Naive thymus-derived CD4-positive, alpha-beta T cell (primary cell): ENCODE measurements around the gene TOM1L2. TPM values are rescaled to one million over a fixed set of nuclear protein-coding genes. Genes with fewer than 3 reads are reported as not detected.
A peak's percentile ranks its signal among the peaks of the same experiment; 100 is the strongest.

Experiments used
- ATAC-seq: fragments of 150-1000 bp; cut with Tn5 transposase; 2 replicates; pipeline ENCODE4 v1.10.0; 2021; ENCODE audit warnings: mild to moderate bottlenecking, moderate library complexity
- CTCF ChIA-PET: fragments of 350-600 bp; sonication (Branson Sonifier 250); formaldehyde crosslinking; loops from one replicate; lab custom pipeline; 2021; ENCODE audit warnings: antibody characterized with exemption; lab: Charles Lee
- POLR2A ChIA-PET: fragments of 350-600 bp; sonication (Branson Sonifier 250); formaldehyde crosslinking; loops from one replicate; lab custom pipeline; 2021; ENCODE audit warnings: antibody characterized with exemption, inconsistent platforms; lab: Charles Lee
- DNase-seq, 9 donors: peaks; one replicate each; pipeline versions ENCODE4 v3.0.0 to v3.0.0-alpha.2; 2020 to 2022; ENCODE audit warnings: mixed read lengths in 1 of 9
- H3K27ac ChIP-seq: one replicate; pipeline ENCODE4 v1.7.0; 2013; ENCODE audit warnings: mild to moderate bottlenecking, low read depth, low read length, moderate library complexity
- H3K27me3 ChIP-seq, 2 donors: one replicate each; pipeline ENCODE4 v1.7.0; 2013; ENCODE audit warnings: low read length in 2 of 2, mild to moderate bottlenecking in 2 of 2, moderate library complexity in 2 of 2; ENCODE audit not compliant: control insufficient read depth in 2 of 2, insufficient read depth in 2 of 2
- H3K36me3 ChIP-seq, 3 experiments: 1 replicate in 2 of 3; 2 replicates in 1 of 3; pipeline ENCODE4 v1.7.0; 2013; ENCODE audit warnings: low read length in 3 of 3, mild to moderate bottlenecking in 3 of 3, moderate library complexity in 1 of 3; ENCODE audit not compliant: insufficient read depth in 3 of 3, control insufficient read depth in 2 of 3
- H3K4me1 ChIP-seq, 2 donors: one replicate each; pipeline ENCODE4 v1.7.0; 2013; ENCODE audit warnings: low read length in 2 of 2, mild to moderate bottlenecking in 2 of 2, moderate library complexity in 1 of 2; ENCODE audit not compliant: control insufficient read depth in 2 of 2, insufficient read depth in 2 of 2
- H3K4me3 ChIP-seq: 2 replicates; pipeline ENCODE4 v1.7.0; 2013; ENCODE audit warnings: mild to moderate bottlenecking, low read length
- H3K9me3 ChIP-seq, 3 experiments: 1 replicate in 2 of 3; 2 replicates in 1 of 3; pipeline ENCODE4 v1.7.0; 2013; ENCODE audit warnings: low read length in 3 of 3; ENCODE audit not compliant: control insufficient read depth in 2 of 3
- H3K27ac Mint-ChIP-seq, 9 donors: one replicate each; pipeline ENCODE4 v1.8.0; 2020 to 2022; ENCODE audit warnings: mixed read lengths in 9 of 9, mild to moderate bottlenecking in 8 of 9, moderate library complexity in 5 of 9, inconsistent platforms in 2 of 9
- H3K27me3 Mint-ChIP-seq, 5 donors: one replicate each; pipeline ENCODE4 v1.8.0; 2021 to 2022; ENCODE audit warnings: mixed read lengths in 5 of 5, mild to moderate bottlenecking in 1 of 5
- H3K36me3 Mint-ChIP-seq, 5 donors: one replicate each; pipeline ENCODE4 v1.8.0; 2020 to 2022; ENCODE audit warnings: mixed read lengths in 5 of 5, mild to moderate bottlenecking in 3 of 5, inconsistent platforms in 1 of 5
- H3K4me1 Mint-ChIP-seq, 7 donors: one replicate each; pipeline ENCODE4 v1.8.0; 2020 to 2022; ENCODE audit warnings: mixed read lengths in 7 of 7, mild to moderate bottlenecking in 3 of 7, inconsistent platforms in 1 of 7
- H3K4me3 Mint-ChIP-seq, 10 donors: one replicate each; pipeline ENCODE4 v1.8.0; 2020 to 2022; ENCODE audit warnings: mild to moderate bottlenecking in 10 of 10, mixed read lengths in 10 of 10, moderate library complexity in 6 of 10, inconsistent platforms in 2 of 10
- H3K9me3 Mint-ChIP-seq, 11 donors: one replicate each; pipeline ENCODE4 v1.8.0; 2020 to 2022; ENCODE audit warnings: mixed read lengths in 11 of 11, mild to moderate bottlenecking in 4 of 11, inconsistent platforms in 1 of 11, moderate library complexity in 1 of 11
- intact Hi-C, 2 donors: fragments of 100-400 bp; cut with micrococcal nuclease; formaldehyde crosslinking; loops; one replicate each; pipeline ENCODE4 v1.15.1; 2023
- polyA plus RNA-seq, 2 donors: library from polyadenylated mRNA; unstranded; fragments of 300-500 nt; fragmentation: Illumina TruSeq; gene quantifications; one replicate each; pipeline ENCODE4 v1.2.3, GENCODE V29; 2021
- total RNA-seq, 6 experiments: library from RNA in 5 of 6; stranded (reverse) in 5 of 6; gene quantifications; 1 replicate in 5 of 6; 2 replicates in 1 of 6; pipeline ENCODE4 v1.2.3 and lab custom pipeline; 2021 to 2026

Gene TOM1L2
- total and polyA plus RNA-seq, 7 experiments from 2014 or later = 6.9 to 84.1 (median 61.0) TPM

DNA sequence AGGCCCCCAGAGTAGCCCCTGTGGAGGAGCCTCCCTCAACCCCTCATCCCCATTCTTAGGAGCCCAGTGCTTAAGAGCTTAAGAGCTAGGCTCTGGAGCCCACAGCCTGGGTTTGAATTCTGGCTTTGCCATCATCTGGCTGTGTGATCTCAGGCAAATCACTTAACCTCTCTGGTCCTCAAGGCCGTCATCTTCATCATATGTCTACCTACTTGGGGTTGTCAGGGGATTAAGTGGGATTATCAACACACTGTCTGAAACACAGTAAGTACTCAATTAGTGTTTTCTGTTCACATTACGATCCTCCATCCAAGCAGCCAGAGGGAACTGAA, 140.2 kb downstream of the TOM1L2 start:
- H3K9me3 Mint-ChIP-seq = peaks cover 0 to 5% (median 0%) of the 10 kb centered on the region in 11 donors
- POLR2A ChIA-PET = no interaction called here
- Histone ChIP-seq H3K9me3 (no peaks in the 10 kb centered on the region), H3K4me1 (peaks cover 13 to 53% of the 10 kb centered on the region in 2 donors), H3K36me3 (peaks cover 0 to 37% (median 0%) of the 10 kb centered on the region in 3 experiments), H3K27ac (no peak overlapping the region), H3K4me3 (no peak overlapping the region), H3K27me3 (no peaks in the 10 kb centered on the region)
- DNase-seq (no peak), ATAC-seq (no peak)
- peaks cover 0 to 23% (median 0%) of the 10 kb centered on the region in 5 donors for H3K36me3 Mint-ChIP-seq
- peak overlapping the region in 4 of 10 donors; percentile 28 to 48 (median 37) for H3K4me3 Mint-ChIP-seq
- peak overlapping the region in 6 of 9 donors; percentile 19 to 83 (median 58) for H3K27ac Mint-ChIP-seq
- CTCF ChIA-PET = interaction anchor here (1.0 to 3.4 kb wide), 4 partner anchors 11 to 152 kb away, joined by 4 to 13 read pairs (median 6); no protein-coding TSS in a partner anchor
- no peaks in the 10 kb centered on the region for H3K27me3 Mint-ChIP-seq
- intact Hi-C loops = loop anchor here in 1 of 2 donors (10.0 kb wide), 1 partner anchor 237 kb away; the partner anchor contains the start of gene PEMT
- peaks cover 41 to 82% (median 71%) of the 10 kb centered on the region in 7 donors for H3K4me1 Mint-ChIP-seq

GRCh38 chr17:17831208-17832031, 140.8 kb downstream of the TOM1L2 start:
- H3K27me3 ChIP-seq = no peaks in the 10 kb centered on the region
- DNase-seq (no peak), ATAC-seq (no peak)
- H3K9me3 ChIP-seq = no peaks in the 10 kb centered on the region
- Mint-ChIP-seq H3K9me3 (peaks cover 0 to 5% (median 0%) of the 10 kb centered on the region in 11 donors), H3K36me3 (peaks cover 0 to 25% (median 0%) of the 10 kb centered on the region in 5 donors), H3K4me1 (peaks cover 46 to 86% (median 76%) of the 10 kb centered on the region in 7 donors), H3K27ac (peak overlapping the region in 4 of 9 donors; percentile 15 to 78 (median 56)), H3K27me3 (no peaks in the 10 kb centered on the region), H3K4me3 (no peak overlapping the region)
- peaks cover 0 to 35% (median 0%) of the 10 kb centered on the region in 3 experiments for H3K36me3 ChIP-seq
- CTCF ChIA-PET = interaction anchor here (1.5 to 3.4 kb wide), 3 partner anchors 11 to 28 kb away, joined by 4 to 13 read pairs (median 8); no protein-coding TSS in a partner anchor
- H3K4me3 ChIP-seq = no peak overlapping the region
- POLR2A ChIA-PET = interaction anchor here (1.0 to 2.0 kb wide), 3 partner anchors 8 to 18 kb away, joined by 3 to 6 read pairs (median 5); no protein-coding TSS in a partner anchor
- H3K27ac ChIP-seq = no peak overlapping the region
- intact Hi-C loops = loop anchor here in 1 of 2 donors (10.0 kb wide), 1 partner anchor 237 kb away; the partner anchor contains the start of gene PEMT
- peaks cover 19 to 58% of the 10 kb centered on the region in 2 donors for H3K4me1 ChIP-seq

- Mint-ChIP-seq H3K9me3 (peaks cover 0 to under 1% (median 0%) of the 10 kb centered on the region in 11 donors), H3K4me3 (no peak overlapping the region), H3K27ac (peak overlapping the region in 4 of 9 donors; percentile 15 to 78 (median 56))
Measured at GRCh38 chr17:17830740-17831207, 141.4 kb downstream of the TOM1L2 start.

GRCh38 chr17:17830269-17830567, 142.0 kb downstream of the TOM1L2 start:
- no peak overlapping the region for H3K4me3 ChIP-seq
- peaks cover 0 to 33% (median 0%) of the 10 kb centered on the region in 3 experiments for H3K36me3 ChIP-seq
- ATAC-seq = no peak
- intact Hi-C loops = loop anchor here in 1 of 2 donors (10.0 kb wide), 1 partner anchor 235 kb away; the partner anchor contains the start of gene PEMT
- POLR2A ChIA-PET = interaction anchor here (1.0 to 2.0 kb wide), 4 partner anchors 9 to 19 kb away, joined by 3 to 6 read pairs (median 4); no protein-coding TSS in a partner anchor
- peaks cover 0 to 28% (median 0%) of the 10 kb centered on the region in 5 donors for H3K36me3 Mint-ChIP-seq
- no peak for DNase-seq
- H3K27ac Mint-ChIP-seq = no peak overlapping the region
- no peaks in the 10 kb centered on the region for H3K27me3 ChIP-seq
- no peak overlapping the region for H3K4me3 Mint-ChIP-seq
- peak overlapping the region; percentile 3 for H3K27ac ChIP-seq
- no peaks in the 10 kb centered on the region for H3K9me3 ChIP-seq
- no peaks in the 10 kb centered on the region for H3K27me3 Mint-ChIP-seq
- peaks cover 50 to 89% (median 75%) of the 10 kb centered on the region in 7 donors for H3K4me1 Mint-ChIP-seq
- H3K4me1 ChIP-seq = peaks cover 13 to 61% of the 10 kb centered on the region in 2 donors
- CTCF ChIA-PET = interaction anchor here (2.5 to 3.4 kb wide), 2 partner anchors 17 to 30 kb away, joined by 8 to 13 read pairs; no protein-coding TSS in a partner anchor
- no peaks in the 10 kb centered on the region for H3K9me3 Mint-ChIP-seq

More at GRCh38 chr17:17830740-17831207, 141.4 kb downstream of the TOM1L2 start:
- ATAC-seq (no peak), DNase-seq (no peak)
- ChIA-PET CTCF (interaction anchor here (1.5 to 3.4 kb wide), 3 partner anchors 10 to 29 kb away, joined by 4 to 13 read pairs (median 8); no protein-coding TSS in a partner anchor), POLR2A (interaction anchor here (1.0 to 2.0 kb wide), 4 partner anchors 8 to 19 kb away, joined by 3 to 6 read pairs (median 4); no protein-coding TSS in a partner anchor)
- H3K27me3 ChIP-seq = no peaks in the 10 kb centered on the region
- H3K4me1 ChIP-seq = peaks cover 19 to 62% of the 10 kb centered on the region in 2 donors
- peaks cover 0 to 33% (median 0%) of the 10 kb centered on the region in 3 experiments for H3K36me3 ChIP-seq
- Mint-ChIP-seq H3K27me3 (no peaks in the 10 kb centered on the region), H3K36me3 (peaks cover 0 to 28% (median 0%) of the 10 kb centered on the region in 5 donors), H3K4me1 (peaks cover 50 to 89% (median 79%) of the 10 kb centered on the region in 7 donors)
- no peaks in the 10 kb centered on the region for H3K9me3 ChIP-seq
- peak overlapping the region; percentile 3 for H3K27ac ChIP-seq
- no peak overlapping the region for H3K4me3 ChIP-seq
- intact Hi-C loops = loop anchor here in 1 of 2 donors (10.0 kb wide), 1 partner anchor 236 kb away; the partner anchor contains the start of gene PEMT

- Mint-ChIP-seq H3K27me3 (no peaks in the 10 kb centered on the region), H3K27ac (peak overlapping the region in 7 of 9 donors; percentile 43 to 78 (median 57)), H3K36me3 (peaks cover 0 to 16% (median 0%) of the 10 kb centered on the region in 5 donors), H3K9me3 (no peaks in the 10 kb centered on the region), H3K4me3 (peak overlapping the region in 5 of 10 donors; percentile 21 to 54 (median 40)), H3K4me1 (peaks cover 46 to 88% (median 72%) of the 10 kb centered on the region in 7 donors)
- Histone ChIP-seq H3K27ac (no peak overlapping the region), H3K4me3 (no peak overlapping the region), H3K9me3 (no peaks in the 10 kb centered on the region), H3K4me1 (peaks cover 26 to 62% of the 10 kb centered on the region in 2 donors), H3K27me3 (no peaks in the 10 kb centered on the region), H3K36me3 (peaks cover 0 to 33% (median 0%) of the 10 kb centered on the region in 3 experiments)
- POLR2A ChIA-PET = interaction anchor here (0.9 to 1.7 kb wide), 4 partner anchors 8 to 21 kb away, joined by 3 to 8 read pairs (median 5); partner anchors contain the start of gene SREBF1
- no peak for ATAC-seq
- CTCF ChIA-PET = interaction anchor here (0.5 to 3.4 kb wide), 4 partner anchors 8 to 146 kb away, joined by 3 to 11 read pairs (median 4); no protein-coding TSS in a partner anchor
- intact Hi-C loops = loop anchor here in 1 of 2 donors (10.0 kb wide), 1 partner anchor 487 kb away; the partner anchor contains the start of genes SMCR8 and TOP3A
- no peak for DNase-seq
Measured at GRCh38 chr17:17827826-17828621, 144.2 kb downstream of the TOM1L2 start.
